Activated CD4-positive, CD25-positive, alpha-beta regulatory T cell treated with anti-CD3 and anti-CD28 coated beads, Interleukin-2, amount 50 U/mL, for 72 hours (primary cell): ENCODE data around the gene DNAJC6.

Experiments
- DNase-seq: peaks from one replicate; pipeline ENCODE4 v3.0.0; 2021

Gene DNAJC6

GRCh38 chr1:65297706-65298105 is 11.6 kb upstream of the DNAJC6 start:
- no peak for DNase-seq

GRCh38 chr1:65299328-65299727 is 10.0 kb upstream of the DNAJC6 start:
- no peak for DNase-seq

GRCh38 chr1:65308781-65309303 is 501 bp upstream of the DNAJC6 start:
- no peak for DNase-seq

- DNase-seq, result no peak
Measured at GRCh38 chr1:65310078-65310587, 790 bp downstream of the DNAJC6 start.

GRCh38 chr1:65311760-65312159 is 2.4 kb downstream of the DNAJC6 start:
- DNase-seq, result no peak

GRCh38 chr1:65316233-65316632 is 6.9 kb downstream of the DNAJC6 start:
- no peak for DNase-seq

- DNase-seq, result no peak
Measured at GRCh38 chr1:65317866-65318653, 8.7 kb downstream of the DNAJC6 start.

GRCh38 chr1:65319141-65319540 is 9.8 kb downstream of the DNAJC6 start:
- no peak for DNase-seq

GRCh38 chr1:65319754-65320153 is 10.4 kb downstream of the DNAJC6 start:
- DNase-seq, result no peak

- DNase-seq, result no peak
Measured at GRCh38 chr1:65321879-65322278, 12.5 kb downstream of the DNAJC6 start.

GRCh38 chr1:65323246-65323645 is 13.9 kb downstream of the DNAJC6 start:
- no peak for DNase-seq

GRCh38 chr1:65330021-65330420 is 20.7 kb downstream of the DNAJC6 start:
- DNase-seq, result no peak

- no peak for DNase-seq
Measured at GRCh38 chr1:65330822-65331221, 21.5 kb downstream of the DNAJC6 start.

- no peak for DNase-seq
Measured at GRCh38 chr1:65332821-65333220, 23.5 kb downstream of the DNAJC6 start.

GRCh38 chr1:65334081-65334480 is 24.7 kb downstream of the DNAJC6 start:
- DNase-seq, result no peak

GRCh38 chr1:65339866-65340468 is 30.6 kb downstream of the DNAJC6 start:
- no peak for DNase-seq

GRCh38 chr1:65341381-65341780 is 32.0 kb downstream of the DNAJC6 start:
- DNase-seq, result no peak

GRCh38 chr1:65343286-65343685 is 33.9 kb downstream of the DNAJC6 start:
- no peak for DNase-seq

GRCh38 chr1:65344171-65344814 is 35.0 kb downstream of the DNAJC6 start:
- DNase-seq, result no peak

GRCh38 chr1:65346190-65346589 is 36.8 kb downstream of the DNAJC6 start:
- DNase-seq, result no peak

- DNase-seq, result no peak
Measured at GRCh38 chr1:65355031-65355712, 45.8 kb downstream of the DNAJC6 start.

- no peak for DNase-seq
Measured at GRCh38 chr1:65357291-65357960, 48.1 kb downstream of the DNAJC6 start.

- DNase-seq, result no peak
Measured at GRCh38 chr1:65359888-65360287, 50.5 kb downstream of the DNAJC6 start.
